Measurements from ENCODE around the gene KLF5.

DNA sequence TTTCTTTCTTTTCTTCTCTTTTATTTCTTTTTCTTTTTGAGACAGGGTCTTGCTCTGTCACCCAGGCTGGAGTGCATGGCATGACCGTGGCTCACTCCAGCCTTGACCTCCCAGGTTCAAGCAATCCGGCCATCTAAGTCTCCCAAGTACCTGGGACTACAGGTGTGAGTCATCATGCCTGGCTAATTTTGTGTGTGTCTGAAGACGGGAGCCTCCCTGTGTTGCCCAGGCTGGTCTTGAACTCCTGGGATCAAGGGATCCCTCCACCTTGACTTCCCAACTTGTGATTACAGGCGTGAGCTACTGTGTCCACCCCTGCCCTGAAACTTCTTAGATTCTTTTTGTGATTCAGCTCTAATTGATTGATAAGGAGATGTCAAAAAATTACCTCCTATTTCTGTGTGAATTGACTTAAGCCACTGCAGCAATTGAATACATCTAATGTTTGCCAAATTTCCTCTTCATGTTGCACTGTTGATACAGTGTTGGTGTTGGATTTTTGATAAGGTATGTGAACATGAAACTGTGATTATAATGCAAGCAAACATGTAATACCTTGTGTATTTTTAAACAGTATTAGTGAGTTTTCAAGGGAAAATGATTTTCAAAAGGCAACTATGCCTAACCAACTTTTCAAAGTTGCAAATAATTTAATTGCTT is 22.6 kb downstream of the KLF5 start:
- TF ChIP-seq EZH2 (IDR thresholded peaks at IDR 0.05) (no peak), POLR2AphosphoS5 (IDR thresholded peaks at IDR 0.05; ENCODE audit: borderline replicate concordance, low read depth, low read length) (no peak)
